K562 (cell line): ENCODE data around the gene GPR148. TPM values are rescaled to one million over a fixed set of nuclear protein-coding genes. Genes with fewer than 3 reads are reported as not detected.
A peak's percentile ranks its signal among the peaks of the same experiment; 100 is the strongest.

Experiments used
- CTBP1 ChIP-seq: fragments of 450-650 bp; IDR thresholded peaks from 2 replicates; pipeline ENCODE4 v1.6.1; 2016; ENCODE audit warnings: borderline replicate concordance
- ETV5 ChIP-seq: sonication (generic); formaldehyde crosslinking; IDR thresholded peaks from 2 replicates; pipeline ENCODE4 v1.4.0; 2020; ENCODE audit warnings: low read depth, mild to moderate bottlenecking, missing genetic modification reagents
- HNRNPLL ChIP-seq: fragments of 200-400 bp; formaldehyde crosslinking; IDR thresholded peaks from 2 replicates; pipeline ENCODE4 v1.6.1; 2017; ENCODE audit warnings: low read length, low read depth, mild to moderate bottlenecking; ENCODE audit not compliant: poor library complexity, severe bottlenecking
- HOMEZ ChIP-seq: fragments of 250-450 bp; sonication (Bioruptor Pico); IDR thresholded peaks from 2 replicates; pipeline ENCODE4 v1.4.0; 2020; ENCODE audit warnings: mild to moderate bottlenecking, moderate library complexity
- NFE2 ChIP-seq: IDR thresholded peaks from 2 replicates; pipeline ENCODE4 v1.6.1; 2014; ENCODE audit warnings: antibody characterized with exemption, low read depth
- POLR3A ChIP-seq: IDR thresholded peaks from 2 replicates; pipeline ENCODE4 v1.6.1; 2011; ENCODE audit warnings: borderline replicate concordance, mild to moderate bottlenecking, moderate library complexity; ENCODE audit not compliant: insufficient read length, insufficient read depth; ENCODE audit errors: extremely low read depth
- PRPF4 ChIP-seq: fragments of 200-400 bp; formaldehyde crosslinking; IDR thresholded peaks from one replicate; pipeline ENCODE4 v1.6.1; 2017; ENCODE audit warnings: low read length, low read depth, mild to moderate bottlenecking; ENCODE audit not compliant: insufficient read depth, poor library complexity, severe bottlenecking
- RBM22 ChIP-seq: fragments of 200-400 bp; formaldehyde crosslinking; IDR thresholded peaks from 2 replicates; pipeline ENCODE4 v1.6.1; 2018; ENCODE audit warnings: low read length, low read depth; ENCODE audit not compliant: poor library complexity, severe bottlenecking
- SAFB2 ChIP-seq: fragments of 200-400 bp; formaldehyde crosslinking; IDR thresholded peaks from 2 replicates; pipeline ENCODE4 v1.6.1; 2018; ENCODE audit warnings: borderline replicate concordance, low read length, low read depth, moderate library complexity; ENCODE audit not compliant: severe bottlenecking
- TSC22D4 ChIP-seq: fragments of 450-650 bp; IDR thresholded peaks from 2 replicates; pipeline ENCODE4 v1.6.1; 2016; ENCODE audit warnings: missing genetic modification characterization, missing biosample characterization, control low read depth
- U2AF2 ChIP-seq: fragments of 200-400 bp; formaldehyde crosslinking; optimal IDR thresholded peaks from 2 replicates; pipeline ENCODE3; 2017; ENCODE audit warnings: low read depth, mild to moderate bottlenecking, low read length
- ZBTB1 ChIP-seq: sonication (generic); formaldehyde crosslinking; IDR thresholded peaks from 2 replicates; pipeline ENCODE4 v1.8.1; 2023; ENCODE audit warnings: missing genetic modification reagents, low read depth, mild to moderate bottlenecking, borderline replicate concordance
- ZFX ChIP-seq: sonication (generic); formaldehyde crosslinking; IDR thresholded peaks from 2 replicates; pipeline ENCODE4 v1.8.0; 2022; ENCODE audit warnings: mild to moderate bottlenecking, missing genetic modification reagents, moderate library complexity
- ZNF165 ChIP-seq: fragments of 250-450 bp; sonication (Bioruptor Pico); IDR thresholded peaks from 2 replicates; pipeline ENCODE4 v1.4.0; 2020; ENCODE audit warnings: borderline replicate concordance
- ZNF277 ChIP-seq: fragments of 250-450 bp; sonication (Bioruptor Pico); IDR thresholded peaks from 2 replicates; pipeline ENCODE4 v1.8.0; 2022; ENCODE audit warnings: inconsistent platforms, mild to moderate bottlenecking, moderate library complexity, borderline replicate concordance
- ZNF407 ChIP-seq: fragments of 450-650 bp; IDR thresholded peaks from 2 replicates; pipeline ENCODE4 v1.6.1; 2016; ENCODE audit warnings: low read depth
- ZNF696 ChIP-seq: fragments of 250-450 bp; sonication (Bioruptor Pico); conservative IDR thresholded peaks from 2 replicates; pipeline ENCODE4 v1.4.0; 2020; ENCODE audit warnings: mild to moderate bottlenecking, moderate library complexity
- polyA plus RNA-seq, 8 experiments: library from polyadenylated mRNA; depleted of rRNA in 4 of 8; stranded (reverse) in 5 of 8; unstranded in 3 of 8; fragments of >200 nt; fragmentation: Nextera tagmentation in 2 of 8; fragmentation: Illumina TruSeq in 1 of 8; extraction: Ambion mirVana in 2 of 8; extraction: Trizol in 1 of 8; gene quantifications; 2 replicates each; pipeline versions ENCODE4 v1.2.1 to v1.2.3, GENCODE V29; 2011 to 2014; ENCODE audit warnings: inconsistent platforms in 1 of 8, missing spikeins in 1 of 8
- total RNA-seq, 7 experiments: library from RNA; depleted of rRNA in 6 of 7; stranded (reverse); fragments of >200 nt in 6 of 7; fragmentation: Illumina TruSeq in 2 of 7; extraction: Trizol in 2 of 7; gene quantifications; 2 replicates each; pipeline versions ENCODE4 v1.2.1 to v1.2.3, GENCODE V29; 2011 to 2021; ENCODE audit warnings: low replicate concordance in 1 of 7

The GPR148 gene
- total and polyA plus RNA-seq, 9 of the 15 experiments (the other 6 are each of a cell fraction or from before 2014, with no cell fraction given): not detected

GRCh38 chr2:130727286-130727924 is 1.5 kb upstream of the GPR148 start (continued):
- TF ChIP-seq ZNF407 (no peak), PRPF4 (no peak), ZBTB1 (CRISPR knock-in tag) (peak; percentile 94; the same call in 1 of the 2 replicates), ZNF277 (CRISPR knock-in tag) (no peak), NFE2 (no peak), POLR3A (no peak), TSC22D4 (tag) (no peak), SAFB2 (no peak), CTBP1 (peak; percentile 71), RBM22 (no peak), ZNF696 (no peak), HOMEZ (no peak), ETV5 (CRISPR knock-in tag) (no peak), ZNF165 (no peak), HNRNPLL (peak; percentile 89), ZFX (CRISPR knock-in tag) (peak; percentile 81), U2AF2 (no peak)
